HL-60 (cell line): Measurements from ENCODE around the gene SPATS2L.

ENCODE experiments used
- DNase-seq, 2 experiments: peaks; one replicate each; pipeline ENCODE4 v3.0.0-alpha.2; 2010 to 2020; ENCODE audit warnings: low read depth in 1 of 2, low spot score in 1 of 2
- H3K27ac ChIP-seq: fragments of 250-450 bp; sonication (Bioruptor Pico); replicated peaks from 2 replicates; pipeline ENCODE4 v1.5.1; 2020; ENCODE audit warnings: mild to moderate bottlenecking, moderate library complexity
- H3K27me3 ChIP-seq: fragments of 250-450 bp; sonication (Bioruptor Pico); 2 replicates; pipeline ENCODE4 v1.5.1; 2021; ENCODE audit warnings: mild to moderate bottlenecking, moderate library complexity; ENCODE audit not compliant: insufficient read depth, poor library complexity, severe bottlenecking
- H3K4me3 ChIP-seq: replicated peaks from 2 replicates; pipeline ENCODE4 v1.5.1; 2011; ENCODE audit warnings: mild to moderate bottlenecking, control low read depth, low read length; ENCODE audit not compliant: insufficient read depth
- CTCF ChIP-seq: IDR thresholded peaks from one replicate; pipeline ENCODE4 v1.5.1; 2011; ENCODE audit warnings: low read length, control low read depth, inconsistent platforms; ENCODE audit not compliant: insufficient read depth
- GABPA ChIP-seq: IDR thresholded peaks from 2 replicates; pipeline ENCODE4 v1.6.1; 2012; ENCODE audit warnings: low read depth
- POLR2AphosphoS5 ChIP-seq: IDR thresholded peaks from 2 replicates; pipeline ENCODE4 v1.6.1; 2012; ENCODE audit warnings: low read depth
- REST ChIP-seq: IDR thresholded peaks from 2 replicates; pipeline ENCODE4 v1.6.1; 2012; ENCODE audit warnings: low read depth; ENCODE audit not compliant: insufficient replicate concordance
- SPI1 ChIP-seq: IDR thresholded peaks from 2 replicates; pipeline ENCODE4 v1.6.1; 2012; ENCODE audit warnings: low read depth, mild to moderate bottlenecking, borderline replicate concordance

The SPATS2L gene

GRCh38 chr2:200486529-200486928 is 180.0 kb downstream of the SPATS2L start:
- Histone ChIP-seq H3K27ac (no peak overlapping the region), H3K27me3 (no peaks in the 10 kb centered on the region), H3K4me3 (no peak overlapping the region)
- DNase-seq, result no peak
- no peak for TF ChIP-seq POLR2AphosphoS5
- no peak for TF ChIP-seq SPI1
- no peak for TF ChIP-seq REST

GRCh38 chr2:200488169-200488568 is 181.7 kb downstream of the SPATS2L start:
- TF ChIP-seq POLR2AphosphoS5, result no peak
- TF ChIP-seq CTCF, result no peak
- no peak for TF ChIP-seq SPI1
- TF ChIP-seq GABPA, result no peak
- TF ChIP-seq REST, result no peak
- no peak for DNase-seq
- Histone ChIP-seq H3K4me3 (no peak overlapping the region), H3K27me3 (no peaks in the 10 kb centered on the region), H3K27ac (no peak overlapping the region)

GRCh38 chr2:200490001-200490400 is 183.5 kb downstream of the SPATS2L start:
- DNase-seq, result no peak
- no peak overlapping the region for H3K4me3 ChIP-seq
- no peaks in the 10 kb centered on the region for H3K27me3 ChIP-seq
- TF ChIP-seq POLR2AphosphoS5, result no peak
- TF ChIP-seq CTCF, result no peak
- H3K27ac ChIP-seq, result no peak overlapping the region

GRCh38 chr2:200492656-200493055 is 186.2 kb downstream of the SPATS2L start:
- no peak overlapping the region for H3K4me3 ChIP-seq
- H3K27ac ChIP-seq, result no peak overlapping the region
- no peak for TF ChIP-seq CTCF
- TF ChIP-seq GABPA, result no peak
- TF ChIP-seq SPI1, result no peak
- TF ChIP-seq REST, result no peak
- TF ChIP-seq POLR2AphosphoS5, result no peak
- H3K27me3 ChIP-seq, result no peaks in the 10 kb centered on the region
- no peak for DNase-seq
